ENCODE data around the gene SLC48A1. TPM values are rescaled to one million over a fixed set of nuclear protein-coding genes. Genes with fewer than 3 reads are reported as not detected.

The SLC48A1 gene
- polyA plus RNA-seq, 1 donor (not counting 4 experiments of a cell fraction or from before 2014, with no cell fraction given), result 8.1 TPM

DNA sequence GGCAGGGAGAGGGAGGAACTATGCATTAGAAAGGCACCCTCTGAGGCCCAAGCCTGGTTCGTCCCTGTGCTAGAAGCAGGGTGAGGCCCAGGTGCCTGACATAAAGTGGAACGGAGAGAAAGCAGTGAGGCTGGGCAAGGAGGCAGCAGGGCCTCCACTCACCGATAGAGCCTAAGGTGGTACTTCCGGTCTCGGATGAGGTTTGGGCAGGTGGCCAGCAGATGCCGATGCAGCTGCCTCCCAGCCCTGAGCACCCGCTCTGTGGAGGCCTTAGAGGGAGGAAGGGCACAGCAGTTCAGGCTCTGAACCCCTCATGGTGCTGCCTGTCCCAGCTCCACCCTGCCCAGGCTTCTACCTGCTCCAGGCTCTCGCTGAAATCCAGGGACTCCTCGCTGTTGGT lies 21.5 kb upstream of the SLC48A1 start:
- dilution Hi-C loops (cut with MboI; ENCODE audit: extremely low pct_ligation_motif_present, low sequenced_read_pairs), result no loop called here
- Histone ChIP-seq H3K4me3 (ENCODE audit: control insufficient read depth in 2 of 3, extremely low read depth in 1 of 3, insufficient read depth in 2 of 3, low read depth in 1 of 3, low read length in 3 of 3) (no peak overlapping the region), H3K9ac (ENCODE audit: control insufficient read depth, extremely low read depth, insufficient read depth, low read length) (peak overlapping the region; percentile 72), H3K36me3 (ENCODE audit: control insufficient read depth in 2 of 2, extremely low read depth in 1 of 2, insufficient read depth in 2 of 2, low read length in 2 of 2) (peaks cover 5 to 19% of the 10 kb centered on the region in 2 experiments), H3K79me2 (ENCODE audit: control insufficient read depth, insufficient read depth, low read length) (no peaks in the 10 kb centered on the region), H3K9me3 (ENCODE audit: control insufficient read depth, low read depth, low read length) (no peaks in the 10 kb centered on the region), H3K4me2 (ENCODE audit: control insufficient read depth, extremely low read depth, insufficient read depth, low read depth, low read length) (peak overlapping the region; percentile 80), H3K4me1 (ENCODE audit: control insufficient read depth, extremely low read depth, insufficient read depth, low read length) (peaks cover 62% of the 10 kb centered on the region), H3K9me1 (ENCODE audit: control insufficient read depth, extremely low read depth, insufficient read depth, low read length) (peaks cover 4% of the 10 kb centered on the region), H2AFZ (ENCODE audit: control insufficient read depth, low read length) (no peak overlapping the region), H4K20me1 (ENCODE audit: control insufficient read depth, extremely low read depth, insufficient read depth, low read length) (no peaks in the 10 kb centered on the region), H3K27ac (ENCODE audit: control insufficient read depth, insufficient read depth, low read length) (peak overlapping the region; percentile 93), H3K27me3 (ENCODE audit: control insufficient read depth, extremely low read depth, insufficient read depth, low read length) (no peaks in the 10 kb centered on the region)
- TF ChIP-seq, protein P1, sequence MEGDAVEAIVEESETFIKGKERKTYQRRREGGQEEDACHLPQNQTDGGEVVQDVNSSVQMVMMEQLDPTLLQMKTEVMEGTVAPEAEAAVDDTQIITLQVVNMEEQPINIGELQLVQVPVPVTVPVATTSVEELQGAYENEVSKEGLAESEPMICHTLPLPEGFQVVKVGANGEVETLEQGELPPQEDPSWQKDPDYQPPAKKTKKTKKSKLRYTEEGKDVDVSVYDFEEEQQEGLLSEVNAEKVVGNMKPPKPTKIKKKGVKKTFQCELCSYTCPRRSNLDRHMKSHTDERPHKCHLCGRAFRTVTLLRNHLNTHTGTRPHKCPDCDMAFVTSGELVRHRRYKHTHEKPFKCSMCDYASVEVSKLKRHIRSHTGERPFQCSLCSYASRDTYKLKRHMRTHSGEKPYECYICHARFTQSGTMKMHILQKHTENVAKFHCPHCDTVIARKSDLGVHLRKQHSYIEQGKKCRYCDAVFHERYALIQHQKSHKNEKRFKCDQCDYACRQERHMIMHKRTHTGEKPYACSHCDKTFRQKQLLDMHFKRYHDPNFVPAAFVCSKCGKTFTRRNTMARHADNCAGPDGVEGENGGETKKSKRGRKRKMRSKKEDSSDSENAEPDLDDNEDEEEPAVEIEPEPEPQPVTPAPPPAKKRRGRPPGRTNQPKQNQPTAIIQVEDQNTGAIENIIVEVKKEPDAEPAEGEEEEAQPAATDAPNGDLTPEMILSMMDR (optimal IDR thresholded peaks at IDR 0.05 in 1 of 3, IDR thresholded peaks at IDR 0.05 in 1 of 3, conservative IDR thresholded peaks at IDR 0.05 in 1 of 3; ENCODE audit: extremely low read depth in 1 of 3, insufficient read depth in 2 of 3, low read length in 3 of 3), result no peak
- no peak for TF ChIP-seq EZH2 (IDR thresholded peaks at IDR 0.05; ENCODE audit: low read length)
- no peak for DNase-seq (ENCODE audit: low read depth, low spot score)
- peak; percentile 51 for FAIRE-seq

DNA sequence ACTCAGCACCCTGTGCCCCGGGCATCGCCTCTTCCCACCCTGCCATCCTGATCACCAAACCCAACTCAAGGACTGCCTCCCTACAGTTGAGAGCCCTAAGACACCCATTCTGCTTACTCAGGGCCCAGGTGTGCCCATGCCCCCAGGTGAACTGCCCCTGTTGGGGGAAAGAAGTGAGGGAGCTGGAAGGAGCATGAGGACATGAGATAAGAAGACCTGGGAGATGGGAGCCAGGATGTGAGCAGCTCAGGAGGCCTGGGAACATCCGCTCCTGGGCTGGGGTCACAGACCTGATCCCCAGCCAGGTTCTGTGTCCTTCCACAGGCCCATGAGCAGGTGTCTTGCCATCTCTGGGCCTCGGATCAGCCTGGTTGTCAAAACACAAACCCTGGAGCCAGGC lies 20.9 kb upstream of the SLC48A1 start:
- H4K20me1 ChIP-seq (ENCODE audit: control insufficient read depth, extremely low read depth, insufficient read depth, low read length), result no peaks in the 10 kb centered on the region
- H3K27ac ChIP-seq (ENCODE audit: control insufficient read depth, insufficient read depth, low read length), result peak overlapping the region; percentile 93
- no peak for TF ChIP-seq EZH2 (IDR thresholded peaks at IDR 0.05; ENCODE audit: low read length)
- TF ChIP-seq, protein P1 (optimal IDR thresholded peaks at IDR 0.05 in 1 of 3, IDR thresholded peaks at IDR 0.05 in 1 of 3, conservative IDR thresholded peaks at IDR 0.05 in 1 of 3; ENCODE audit: extremely low read depth in 1 of 3, insufficient read depth in 2 of 3, low read length in 3 of 3), result no peak
- DNase-seq (ENCODE audit: low read depth, low spot score) (no peak), FAIRE-seq (no peak)
- peaks cover 5 to 19% of the 10 kb centered on the region in 2 experiments for H3K36me3 ChIP-seq (ENCODE audit: control insufficient read depth in 2 of 2, extremely low read depth in 1 of 2, insufficient read depth in 2 of 2, low read length in 2 of 2)
- H3K4me1 ChIP-seq (ENCODE audit: control insufficient read depth, extremely low read depth, insufficient read depth, low read length), result peaks cover 62% of the 10 kb centered on the region
- H3K9me1 ChIP-seq (ENCODE audit: control insufficient read depth, extremely low read depth, insufficient read depth, low read length), result peaks cover 4% of the 10 kb centered on the region
- dilution Hi-C loops (cut with MboI; ENCODE audit: extremely low pct_ligation_motif_present, low sequenced_read_pairs), result no loop called here
- peak overlapping the region in 1 of 3 experiments; percentile 25 for H3K4me3 ChIP-seq (ENCODE audit: control insufficient read depth in 2 of 3, extremely low read depth in 1 of 3, insufficient read depth in 2 of 3, low read depth in 1 of 3, low read length in 3 of 3)
- H3K27me3 ChIP-seq (ENCODE audit: control insufficient read depth, extremely low read depth, insufficient read depth, low read length), result no peaks in the 10 kb centered on the region
- H3K79me2 ChIP-seq (ENCODE audit: control insufficient read depth, insufficient read depth, low read length), result no peaks in the 10 kb centered on the region
- no peak overlapping the region for H2AFZ ChIP-seq (ENCODE audit: control insufficient read depth, low read length)
- peak overlapping the region; percentile 80 for H3K4me2 ChIP-seq (ENCODE audit: control insufficient read depth, extremely low read depth, insufficient read depth, low read depth, low read length)
- H3K9ac ChIP-seq (ENCODE audit: control insufficient read depth, extremely low read depth, insufficient read depth, low read length), result peak overlapping the region; percentile 72
- no peaks in the 10 kb centered on the region for H3K9me3 ChIP-seq (ENCODE audit: control insufficient read depth, low read depth, low read length)
